Measurements from ENCODE around the gene C20orf173. TPM values are rescaled to one million over a fixed set of nuclear protein-coding genes. Genes with fewer than 3 reads are reported as not detected.

The C20orf173 gene
- total and polyA plus RNA-seq, 2 of the 13 experiments (the other 11 are each of a cell fraction or from before 2014, with no cell fraction given), result not detected

DNA sequence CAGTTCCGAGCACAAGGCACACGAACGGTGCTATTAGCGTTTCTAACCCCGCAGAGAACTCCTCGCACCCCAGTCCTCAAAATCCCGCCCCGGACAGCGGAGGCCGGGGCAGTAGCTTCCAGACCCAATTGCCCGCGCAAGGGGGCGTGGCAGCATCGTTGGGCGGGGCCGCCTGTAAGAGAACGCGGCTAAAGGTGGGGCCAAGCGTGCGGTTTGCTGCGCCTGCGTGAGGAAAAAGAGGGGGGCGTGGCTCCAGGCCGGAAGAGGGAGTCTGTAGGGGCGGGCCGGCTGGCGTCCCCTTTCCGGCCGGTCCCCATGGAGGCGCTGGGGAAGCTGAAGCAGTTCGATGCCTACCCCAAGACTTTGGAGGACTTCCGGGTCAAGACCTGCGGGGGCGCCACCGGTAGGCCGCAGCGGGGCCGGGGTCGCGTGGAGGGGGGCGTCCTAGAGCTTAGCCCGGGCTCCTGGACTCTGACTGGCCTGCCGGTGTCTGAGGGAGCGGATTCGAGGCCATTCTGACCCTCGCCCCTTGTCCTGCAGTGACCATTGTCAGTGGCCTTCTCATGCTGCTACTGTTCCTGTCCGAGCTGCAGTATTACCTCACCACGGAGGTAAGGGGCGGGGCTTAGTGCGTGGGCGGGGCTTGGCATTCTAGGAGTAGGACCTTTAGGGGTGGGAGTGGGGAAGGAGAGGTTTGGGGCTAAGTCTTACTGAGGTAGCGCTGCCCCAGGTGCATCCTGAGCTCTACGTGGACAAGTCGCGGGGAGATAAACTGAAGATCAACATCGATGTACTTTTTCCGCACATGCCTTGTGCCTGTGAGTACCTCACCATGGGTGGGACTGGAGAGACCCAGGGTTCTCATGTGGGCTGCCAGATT, 12.6 kb upstream of the C20orf173 start, which contains the start of gene ERGIC3 (continued):
- TF ChIP-seq ZNF432 (CRISPR knock-in tag; IDR thresholded peaks at IDR 0.05; ENCODE audit: borderline replicate concordance), result no peak
- TF ChIP-seq, protein P1, sequence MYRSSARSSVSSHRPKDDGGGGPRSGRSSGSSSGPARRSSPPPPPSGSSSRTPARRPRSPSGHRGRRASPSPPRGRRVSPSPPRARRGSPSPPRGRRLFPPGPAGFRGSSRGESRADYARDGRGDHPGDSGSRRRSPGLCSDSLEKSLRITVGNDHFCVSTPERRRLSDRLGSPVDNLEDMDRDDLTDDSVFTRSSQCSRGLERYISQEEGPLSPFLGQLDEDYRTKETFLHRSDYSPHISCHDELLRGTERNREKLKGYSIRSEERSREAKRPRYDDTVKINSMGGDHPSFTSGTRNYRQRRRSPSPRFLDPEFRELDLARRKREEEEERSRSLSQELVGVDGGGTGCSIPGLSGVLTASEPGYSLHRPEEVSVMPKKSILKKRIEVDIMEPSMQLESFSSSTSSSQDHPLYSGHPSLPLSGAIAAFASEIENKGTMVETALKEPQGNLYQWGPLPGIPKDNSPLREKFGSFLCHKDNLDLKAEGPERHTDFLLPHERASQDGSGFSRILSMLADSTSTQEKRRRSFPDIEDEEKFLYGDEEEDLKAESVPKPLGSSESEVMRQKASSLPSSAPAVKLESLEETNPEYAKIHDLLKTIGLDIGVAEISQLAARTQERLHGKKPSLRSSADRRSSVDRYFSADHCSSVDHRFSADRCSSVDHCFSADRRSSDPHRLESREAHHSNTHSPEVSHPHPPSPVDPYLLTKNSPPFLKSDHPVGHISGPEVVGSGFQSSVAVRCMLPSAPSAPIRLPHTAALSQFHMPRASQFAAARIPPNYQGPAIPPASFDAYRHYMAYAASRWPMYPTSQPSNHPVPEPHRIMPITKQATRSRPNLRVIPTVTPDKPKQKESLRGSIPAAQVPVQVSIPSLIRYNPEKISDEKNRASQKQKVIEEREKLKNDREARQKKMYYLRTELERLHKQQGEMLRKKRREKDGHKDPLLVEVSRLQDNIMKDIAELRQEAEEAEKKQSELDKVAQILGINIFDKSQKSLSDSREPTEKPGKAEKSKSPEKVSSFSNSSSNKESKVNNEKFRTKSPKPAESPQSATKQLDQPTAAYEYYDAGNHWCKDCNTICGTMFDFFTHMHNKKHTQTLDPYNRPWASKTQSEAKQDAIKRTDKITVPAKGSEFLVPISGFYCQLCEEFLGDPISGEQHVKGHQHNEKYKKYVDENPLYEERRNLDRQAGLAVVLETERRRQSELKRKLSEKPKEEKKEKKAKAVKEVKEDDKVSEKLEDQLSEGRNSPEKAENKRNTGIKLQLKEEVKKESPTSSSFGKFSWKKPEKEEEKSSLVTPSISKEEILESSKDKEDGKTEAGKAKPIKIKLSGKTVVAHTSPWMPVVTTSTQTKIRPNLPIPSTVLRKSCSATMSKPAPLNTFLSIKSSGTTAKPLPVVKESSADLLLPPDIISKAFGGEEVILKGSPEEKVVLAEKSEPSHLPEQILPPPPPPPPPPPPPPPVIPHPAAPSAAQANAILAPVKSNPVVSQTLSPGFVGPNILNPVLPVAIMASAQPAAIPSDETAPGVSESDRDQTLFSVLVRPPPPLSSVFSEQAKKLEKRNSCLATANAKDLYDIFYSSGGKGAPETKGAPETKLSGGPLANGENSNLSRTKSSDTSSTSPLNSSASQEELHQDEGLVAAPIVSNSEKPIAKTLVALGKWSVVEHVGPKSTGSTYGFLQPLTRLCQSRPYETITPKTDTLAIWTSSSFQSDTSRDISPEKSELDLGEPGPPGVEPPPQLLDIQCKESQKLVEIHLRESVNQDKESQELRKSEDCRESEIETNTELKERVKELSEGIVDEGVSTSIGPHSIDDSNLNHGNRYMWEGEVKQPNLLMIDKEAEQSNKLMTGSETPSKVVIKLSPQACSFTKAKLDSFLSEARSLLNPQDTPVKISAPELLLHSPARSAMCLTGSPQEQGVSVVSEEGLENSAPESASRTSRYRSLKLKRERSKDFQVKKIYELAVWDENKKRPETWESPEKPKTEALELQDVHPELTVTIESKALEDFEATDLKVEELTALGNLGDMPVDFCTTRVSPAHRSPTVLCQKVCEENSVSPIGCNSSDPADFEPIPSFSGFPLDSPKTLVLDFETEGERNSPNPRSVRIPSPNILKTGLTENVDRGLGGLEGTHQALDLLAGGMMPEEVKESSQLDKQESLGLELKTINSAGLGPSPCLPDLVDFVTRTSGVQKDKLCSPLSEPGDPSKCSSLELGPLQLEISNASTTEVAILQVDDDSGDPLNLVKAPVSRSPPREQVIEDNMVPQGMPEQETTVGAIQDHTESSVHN (CRISPR knock-in tag; IDR thresholded peaks at IDR 0.05), result no peak
- no peak; the same call in 1 of the 2 replicates for TF ChIP-seq ZNF577 (CRISPR knock-in tag; IDR thresholded peaks at IDR 0.05; ENCODE audit: borderline replicate concordance, low read depth)
- 0 out of 2 replicates have a peak, but pooled peaks have one; percentile 61 for TF ChIP-seq ZNF121 (CRISPR knock-in tag; IDR thresholded peaks at IDR 0.05)
- TF ChIP-seq, protein P2, sequence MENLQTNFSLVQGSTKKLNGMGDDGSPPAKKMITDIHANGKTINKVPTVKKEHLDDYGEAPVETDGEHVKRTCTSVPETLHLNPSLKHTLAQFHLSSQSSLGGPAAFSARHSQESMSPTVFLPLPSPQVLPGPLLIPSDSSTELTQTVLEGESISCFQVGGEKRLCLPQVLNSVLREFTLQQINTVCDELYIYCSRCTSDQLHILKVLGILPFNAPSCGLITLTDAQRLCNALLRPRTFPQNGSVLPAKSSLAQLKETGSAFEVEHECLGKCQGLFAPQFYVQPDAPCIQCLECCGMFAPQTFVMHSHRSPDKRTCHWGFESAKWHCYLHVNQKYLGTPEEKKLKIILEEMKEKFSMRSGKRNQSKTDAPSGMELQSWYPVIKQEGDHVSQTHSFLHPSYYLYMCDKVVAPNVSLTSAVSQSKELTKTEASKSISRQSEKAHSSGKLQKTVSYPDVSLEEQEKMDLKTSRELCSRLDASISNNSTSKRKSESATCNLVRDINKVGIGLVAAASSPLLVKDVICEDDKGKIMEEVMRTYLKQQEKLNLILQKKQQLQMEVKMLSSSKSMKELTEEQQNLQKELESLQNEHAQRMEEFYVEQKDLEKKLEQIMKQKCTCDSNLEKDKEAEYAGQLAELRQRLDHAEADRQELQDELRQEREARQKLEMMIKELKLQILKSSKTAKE (CRISPR knock-in tag; IDR thresholded peaks at IDR 0.05; ENCODE audit: borderline replicate concordance), result no peak
- TF ChIP-seq NFKBIZ (CRISPR knock-in tag; IDR thresholded peaks at IDR 0.05), result peak; percentile 52; the same call in 1 of the 2 replicates
- TF ChIP-seq RFXAP (CRISPR knock-in tag; IDR thresholded peaks at IDR 0.05; ENCODE audit: borderline replicate concordance), result 0 out of 2 replicates have a peak, but pooled peaks have one; percentile 18
- TF ChIP-seq, protein P3, sequence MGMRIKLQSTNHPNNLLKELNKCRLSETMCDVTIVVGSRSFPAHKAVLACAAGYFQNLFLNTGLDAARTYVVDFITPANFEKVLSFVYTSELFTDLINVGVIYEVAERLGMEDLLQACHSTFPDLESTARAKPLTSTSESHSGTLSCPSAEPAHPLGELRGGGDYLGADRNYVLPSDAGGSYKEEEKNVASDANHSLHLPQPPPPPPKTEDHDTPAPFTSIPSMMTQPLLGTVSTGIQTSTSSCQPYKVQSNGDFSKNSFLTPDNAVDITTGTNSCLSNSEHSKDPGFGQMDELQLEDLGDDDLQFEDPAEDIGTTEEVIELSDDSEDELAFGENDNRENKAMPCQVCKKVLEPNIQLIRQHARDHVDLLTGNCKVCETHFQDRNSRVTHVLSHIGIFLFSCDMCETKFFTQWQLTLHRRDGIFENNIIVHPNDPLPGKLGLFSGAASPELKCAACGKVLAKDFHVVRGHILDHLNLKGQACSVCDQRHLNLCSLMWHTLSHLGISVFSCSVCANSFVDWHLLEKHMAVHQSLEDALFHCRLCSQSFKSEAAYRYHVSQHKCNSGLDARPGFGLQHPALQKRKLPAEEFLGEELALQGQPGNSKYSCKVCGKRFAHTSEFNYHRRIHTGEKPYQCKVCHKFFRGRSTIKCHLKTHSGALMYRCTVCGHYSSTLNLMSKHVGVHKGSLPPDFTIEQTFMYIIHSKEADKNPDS (CRISPR knock-in tag; IDR thresholded peaks at IDR 0.05), result 0 out of 2 replicates have a peak, but pooled peaks have one; percentile 49
- no peak for TF ChIP-seq SMC3 (IDR thresholded peaks at IDR 0.05; ENCODE audit: low read length)
- TF ChIP-seq, protein P4, sequence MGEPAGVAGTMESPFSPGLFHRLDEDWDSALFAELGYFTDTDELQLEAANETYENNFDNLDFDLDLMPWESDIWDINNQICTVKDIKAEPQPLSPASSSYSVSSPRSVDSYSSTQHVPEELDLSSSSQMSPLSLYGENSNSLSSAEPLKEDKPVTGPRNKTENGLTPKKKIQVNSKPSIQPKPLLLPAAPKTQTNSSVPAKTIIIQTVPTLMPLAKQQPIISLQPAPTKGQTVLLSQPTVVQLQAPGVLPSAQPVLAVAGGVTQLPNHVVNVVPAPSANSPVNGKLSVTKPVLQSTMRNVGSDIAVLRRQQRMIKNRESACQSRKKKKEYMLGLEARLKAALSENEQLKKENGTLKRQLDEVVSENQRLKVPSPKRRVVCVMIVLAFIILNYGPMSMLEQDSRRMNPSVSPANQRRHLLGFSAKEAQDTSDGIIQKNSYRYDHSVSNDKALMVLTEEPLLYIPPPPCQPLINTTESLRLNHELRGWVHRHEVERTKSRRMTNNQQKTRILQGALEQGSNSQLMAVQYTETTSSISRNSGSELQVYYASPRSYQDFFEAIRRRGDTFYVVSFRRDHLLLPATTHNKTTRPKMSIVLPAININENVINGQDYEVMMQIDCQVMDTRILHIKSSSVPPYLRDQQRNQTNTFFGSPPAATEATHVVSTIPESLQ (CRISPR knock-in tag; conservative IDR thresholded peaks at IDR 0.05), result 0 out of 2 replicates have a peak, but pooled peaks have one; percentile 38
- TF ChIP-seq, protein P5, sequence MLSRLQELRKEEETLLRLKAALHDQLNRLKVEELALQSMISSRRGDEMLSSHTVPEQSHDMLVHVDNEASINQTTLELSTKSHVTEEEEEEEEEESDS (CRISPR knock-in tag; IDR thresholded peaks at IDR 0.05; ENCODE audit: borderline replicate concordance), result 0 out of 2 replicates have a peak, but pooled peaks have one; percentile 14
- no peak; the same call in 1 of the 2 replicates for TF ChIP-seq MAF1 (CRISPR knock-in tag; IDR thresholded peaks at IDR 0.05; ENCODE audit: borderline replicate concordance)
